GM23248 (cell line): ENCODE data around the gene GINS1. TPM values are rescaled to one million over a fixed set of nuclear protein-coding genes. Genes with fewer than 3 reads are reported as not detected.

ENCODE experiments used
- DNase-seq: peaks from one replicate; pipeline ENCODE4 v3.0.0-alpha.2; 2015
- H2AFZ ChIP-seq: fragments of 200-600 bp; sonication (generic); 2 replicates; pipeline ENCODE4 v1.6.1; 2016; ENCODE audit warnings: antibody characterized with exemption
- H3F3A ChIP-seq: fragments of 200-600 bp; sonication (generic); 2 replicates; pipeline ENCODE4 v1.6.1; 2016; ENCODE audit warnings: mild to moderate bottlenecking, antibody characterized with exemption, mixed run types; ENCODE audit not compliant: insufficient read depth
- H3K27ac ChIP-seq: fragments of 200-600 bp; sonication (generic); 2 replicates; pipeline ENCODE4 v1.5.1; 2016; ENCODE audit warnings: mild to moderate bottlenecking
- H3K27me3 ChIP-seq: fragments of 200-600 bp; sonication (generic); replicated peaks from 2 replicates; pipeline ENCODE4 v1.6.1; 2016; ENCODE audit warnings: mild to moderate bottlenecking; ENCODE audit not compliant: insufficient read depth
- H3K36me3 ChIP-seq: fragments of 200-600 bp; sonication (generic); 2 replicates; pipeline ENCODE4 v1.6.1; 2016; ENCODE audit warnings: low read depth, mild to moderate bottlenecking
- H3K4me1 ChIP-seq: fragments of 200-600 bp; sonication (generic); 2 replicates; pipeline ENCODE4 v1.6.1; 2016; ENCODE audit warnings: mild to moderate bottlenecking; ENCODE audit not compliant: insufficient read depth
- H3K4me2 ChIP-seq: fragments of 200-600 bp; sonication (generic); one replicate; pipeline ENCODE4 v1.6.1; 2016; ENCODE audit warnings: mild to moderate bottlenecking; ENCODE audit not compliant: unreplicated experiment
- H3K4me3 ChIP-seq: fragments of 200-600 bp; sonication (generic); 2 replicates; pipeline ENCODE4 v1.5.1; 2016; ENCODE audit warnings: mild to moderate bottlenecking
- H3K79me2 ChIP-seq: fragments of 200-600 bp; sonication (generic); 2 replicates; pipeline ENCODE4 v1.6.1; 2016; ENCODE audit warnings: mild to moderate bottlenecking; ENCODE audit not compliant: insufficient read depth
- H3K9ac ChIP-seq: fragments of 200-600 bp; sonication (generic); 2 replicates; pipeline ENCODE4 v1.6.1; 2016; ENCODE audit warnings: mild to moderate bottlenecking
- H3K9me2 ChIP-seq: fragments of 200-600 bp; sonication (generic); 2 replicates; pipeline ENCODE4 v1.6.1; 2016; ENCODE audit warnings: mixed run types, mild to moderate bottlenecking, moderate library complexity; ENCODE audit not compliant: insufficient read depth
- H3K9me3 ChIP-seq: fragments of 200-600 bp; sonication (generic); one replicate; pipeline ENCODE4 v1.6.1; 2017; ENCODE audit warnings: low read depth
- H4K20me1 ChIP-seq: fragments of 200-600 bp; sonication (generic); 2 replicates; pipeline ENCODE4 v1.6.0; 2016; ENCODE audit not compliant: insufficient read depth
- EZH2 ChIP-seq: fragments of 200-600 bp; sonication (generic); IDR thresholded peaks from 2 replicates; pipeline ENCODE4 v1.6.1; 2018; ENCODE audit warnings: antibody characterized with exemption, mild to moderate bottlenecking; ENCODE audit not compliant: insufficient read depth, poor library complexity, severe bottlenecking
- EZH2phosphoT487 ChIP-seq: fragments of 200-600 bp; sonication (generic); IDR thresholded peaks from 2 replicates; pipeline ENCODE4 v1.6.1; 2018; ENCODE audit warnings: antibody characterized with exemption, moderate library complexity, mild to moderate bottlenecking, low read depth; ENCODE audit not compliant: insufficient read depth
- WGBS, 2 experiments: methylation state at CpG; one replicate each; pipeline ENCODE4 v1.1.6; 2015 to 2017; ENCODE audit warnings: low lambda C conversion rate in 2 of 2, low coverage in 1 of 2; ENCODE audit errors: missing lambda C conversion rate in 2 of 2; 5-methylcytosine and 5-hydroxymethylcytosine counted together
- in situ Hi-C: fragments of 300-500 bp; cut with MboI; formaldehyde crosslinking; loops from 2 replicates; pipeline ENCODE4 v1.15.0; 2020
- polyA plus RNA-seq: library from polyadenylated mRNA; unstranded; fragments of >200 nt; fragmentation: Nextera tagmentation; extraction: Ambion mirVana; gene quantifications from 2 replicates; pipeline ENCODE4 v1.2.1, GENCODE V29; 2016
- total RNA-seq: library from RNA; depleted of rRNA; stranded (reverse); fragments of >200 nt; shearing (Covaris generic); gene quantifications from 2 replicates; pipeline ENCODE4 v1.2.3, GENCODE V29; 2014

The GINS1 gene
- total and polyA plus RNA-seq, 2 experiments from 2014 or later = 4.4 to 7.5 TPM

GRCh38 chr20:25476106-25477013 is 68.9 kb downstream of the GINS1 start:
- Histone ChIP-seq H3K9me3 (no peaks in the 10 kb centered on the region), H3K27me3 (no peaks in the 10 kb centered on the region), H3K4me1 (no peaks in the 10 kb centered on the region), H3K4me3 (no peak overlapping the region), H3K4me2 (no peak overlapping the region), H3K9me2 (no peaks in the 10 kb centered on the region), H2AFZ (no peak overlapping the region), H3K79me2 (no peaks in the 10 kb centered on the region), H3F3A (no peaks in the 10 kb centered on the region), H4K20me1 (no peaks in the 10 kb centered on the region), H3K9ac (no peak overlapping the region), H3K27ac (no peak overlapping the region), H3K36me3 (no peaks in the 10 kb centered on the region)
- no peak for DNase-seq
- WGBS, 2 experiments = 92 to 94% methylated on average over 43 to 51 of the region's 52 CpGs
- in situ Hi-C loops = loop anchor here (10.0 kb wide), 1 partner anchor 52 kb away; no protein-coding TSS in a partner anchor
- no peak for TF ChIP-seq EZH2phosphoT487
- no peak for TF ChIP-seq EZH2

- H3K4me2 ChIP-seq = no peak overlapping the region
- H3K9me2 ChIP-seq = no peaks in the 10 kb centered on the region
- no peaks in the 10 kb centered on the region for H3K36me3 ChIP-seq
- H2AFZ ChIP-seq = no peak overlapping the region
- no peaks in the 10 kb centered on the region for H3K27me3 ChIP-seq
- no peaks in the 10 kb centered on the region for H3K9me3 ChIP-seq
- TF ChIP-seq EZH2 (no peak), EZH2phosphoT487 (no peak)
- H3F3A ChIP-seq = no peaks in the 10 kb centered on the region
- DNase-seq = no peak
- 94 to 95% methylated on average over 28 of the region's 28 CpGs for WGBS, 2 experiments
- in situ Hi-C loops = loop anchor here (10.0 kb wide), 1 partner anchor 52 kb away; no protein-coding TSS in a partner anchor
- H3K4me1 ChIP-seq = no peaks in the 10 kb centered on the region
- no peak overlapping the region for H3K27ac ChIP-seq
- no peaks in the 10 kb centered on the region for H4K20me1 ChIP-seq
- H3K9ac ChIP-seq = no peak overlapping the region
- H3K79me2 ChIP-seq = no peaks in the 10 kb centered on the region
- H3K4me3 ChIP-seq = no peak overlapping the region
Measured at GRCh38 chr20:25477014-25477882, 69.8 kb downstream of the GINS1 start.

GRCh38 chr20:25478889-25479568 is 71.6 kb downstream of the GINS1 start:
- 91% methylated on average over 24 of the region's 24 CpGs for WGBS, 2 experiments
- in situ Hi-C loops = loop anchor here (10.0 kb wide), 1 partner anchor 54 kb away; no protein-coding TSS in a partner anchor

GRCh38 chr20:25479638-25480037 is 72.2 kb downstream of the GINS1 start:
- WGBS, 2 experiments = 100% methylated on average over 5 of the region's 5 CpGs
- Histone ChIP-seq H3K9ac (no peak overlapping the region), H3F3A (no peaks in the 10 kb centered on the region), H3K4me3 (no peak overlapping the region), H2AFZ (no peak overlapping the region), H3K9me2 (no peaks in the 10 kb centered on the region), H4K20me1 (no peaks in the 10 kb centered on the region), H3K27ac (no peak overlapping the region), H3K36me3 (no peaks in the 10 kb centered on the region), H3K4me1 (no peaks in the 10 kb centered on the region), H3K27me3 (no peaks in the 10 kb centered on the region), H3K79me2 (no peaks in the 10 kb centered on the region), H3K4me2 (no peak overlapping the region), H3K9me3 (no peaks in the 10 kb centered on the region)
- in situ Hi-C loops = loop anchor here (10.0 kb wide), 1 partner anchor 55 kb away; no protein-coding TSS in a partner anchor
- no peak for DNase-seq
- TF ChIP-seq EZH2phosphoT487 = no peak

More at GRCh38 chr20:25478889-25479568, 71.6 kb downstream of the GINS1 start:
- no peak overlapping the region for H3K4me2 ChIP-seq
- H3K9me3 ChIP-seq = no peaks in the 10 kb centered on the region
- H3K9me2 ChIP-seq = no peaks in the 10 kb centered on the region
- H3K27ac ChIP-seq = no peak overlapping the region
- H3K9ac ChIP-seq = no peak overlapping the region
- no peak for DNase-seq
- no peaks in the 10 kb centered on the region for H3K27me3 ChIP-seq
- no peak overlapping the region for H2AFZ ChIP-seq
- no peak overlapping the region for H3K4me3 ChIP-seq
- no peaks in the 10 kb centered on the region for H4K20me1 ChIP-seq
- H3K4me1 ChIP-seq = no peaks in the 10 kb centered on the region
- TF ChIP-seq EZH2phosphoT487 (no peak), EZH2 (no peak)
- H3K36me3 ChIP-seq = no peaks in the 10 kb centered on the region
- H3K79me2 ChIP-seq = no peaks in the 10 kb centered on the region
- no peaks in the 10 kb centered on the region for H3F3A ChIP-seq
